GM23338 (cell line): ENCODE results near the gene C15orf61. TPM values are rescaled to one million over a fixed set of nuclear protein-coding genes. Genes with fewer than 3 reads are reported as not detected.

Experiments
- ATAC-seq: fragments of 200-7000 bp; cut with Tn5 transposase; 3 replicates; pipeline ENCODE4 v1.9.1; 2020
- DNase-seq: peaks from one replicate; pipeline ENCODE4 v3.0.0-alpha.2; 2015; ENCODE audit warnings: low spot score
- H2AFZ ChIP-seq: fragments of 200-600 bp; sonication (generic); 2 replicates; pipeline ENCODE4 v1.8.0; 2016; ENCODE audit warnings: antibody characterized with exemption, mild to moderate bottlenecking, moderate library complexity
- H3F3A ChIP-seq: fragments of 200-600 bp; sonication (generic); replicated peaks from 2 replicates; pipeline ENCODE4 v1.8.0; 2017; ENCODE audit warnings: antibody characterized with exemption, mixed run types, low read depth
- H3K27ac ChIP-seq: fragments of 200-600 bp; sonication (generic); 2 replicates; pipeline ENCODE4 v1.6.1; 2016; ENCODE audit warnings: low read depth
- H3K27me3 ChIP-seq: fragments of 200-600 bp; sonication (generic); 2 replicates; pipeline ENCODE4 v1.8.0; 2016; ENCODE audit warnings: mild to moderate bottlenecking, mixed run types, moderate library complexity; ENCODE audit not compliant: insufficient read depth
- H3K36me3 ChIP-seq: fragments of 200-600 bp; sonication (generic); 2 replicates; pipeline ENCODE4 v1.8.0; 2016; ENCODE audit warnings: mild to moderate bottlenecking; ENCODE audit not compliant: insufficient read depth
- H3K4me1 ChIP-seq: fragments of 200-600 bp; sonication (generic); 2 replicates; pipeline ENCODE4 v1.8.0; 2016; ENCODE audit warnings: mild to moderate bottlenecking, moderate library complexity; ENCODE audit not compliant: insufficient read depth
- H3K4me2 ChIP-seq: fragments of 200-600 bp; sonication (generic); 2 replicates; pipeline ENCODE4 v1.7.1; 2017; ENCODE audit warnings: mixed run types
- H3K4me3 ChIP-seq: fragments of 200-600 bp; sonication (generic); 2 replicates; pipeline ENCODE4 v1.6.1; 2016; ENCODE audit warnings: mixed run types
- H3K79me2 ChIP-seq: fragments of 200-600 bp; sonication (generic); replicated peaks from 2 replicates; pipeline ENCODE4 v1.8.0; 2017; ENCODE audit warnings: mild to moderate bottlenecking; ENCODE audit not compliant: insufficient read depth
- H3K9me2 ChIP-seq: fragments of 200-600 bp; sonication (generic); 2 replicates; pipeline ENCODE4 v1.8.0; 2017; ENCODE audit not compliant: insufficient read depth
- H4K20me1 ChIP-seq: fragments of 200-600 bp; sonication (generic); replicated peaks from 2 replicates; pipeline ENCODE4 v1.8.0; 2017; ENCODE audit warnings: mild to moderate bottlenecking; ENCODE audit not compliant: insufficient read depth
- H3K27ac Mint-ChIP-seq: 2 replicates; pipeline ENCODE4 v1.8.0; 2020; ENCODE audit warnings: inconsistent platforms, mild to moderate bottlenecking, moderate library complexity, mixed read lengths
- H3K27me3 Mint-ChIP-seq: 3 replicates; pipeline ENCODE4 v1.8.0; 2022; ENCODE audit warnings: low read depth, mild to moderate bottlenecking, moderate library complexity, mixed read lengths, inconsistent platforms; ENCODE audit not compliant: insufficient read depth, poor library complexity
- H3K36me3 Mint-ChIP-seq: 3 replicates; pipeline ENCODE4 v1.8.0; 2021; ENCODE audit warnings: low read depth, mild to moderate bottlenecking, inconsistent platforms, moderate library complexity, mixed read lengths
- H3K4me1 Mint-ChIP-seq: 3 replicates; pipeline ENCODE4 v1.8.0; 2020; ENCODE audit warnings: mild to moderate bottlenecking, inconsistent platforms, mixed read lengths
- H3K4me3 Mint-ChIP-seq: 3 replicates; pipeline ENCODE4 v1.8.0; 2021; ENCODE audit warnings: moderate library complexity, mild to moderate bottlenecking, inconsistent platforms, mixed read lengths
- H3K9me3 Mint-ChIP-seq: 3 replicates; pipeline ENCODE4 v1.8.0; 2020; ENCODE audit warnings: moderate library complexity, mild to moderate bottlenecking, inconsistent platforms, mixed read lengths
- CREB1 ChIP-seq: fragments of 250-450 bp; sonication (Bioruptor Pico); IDR thresholded peaks from 2 replicates; pipeline ENCODE4 v1.5.0; 2020; ENCODE audit warnings: low read depth, mild to moderate bottlenecking, moderate library complexity
- EZH2 ChIP-seq: fragments of 200-600 bp; sonication (generic); IDR thresholded peaks from one replicate; pipeline ENCODE4 v1.8.0; 2017; ENCODE audit warnings: antibody characterized with exemption, mild to moderate bottlenecking, low read depth; ENCODE audit not compliant: unreplicated experiment
- EZH2phosphoT487 ChIP-seq: fragments of 200-600 bp; sonication (generic); IDR thresholded peaks from one replicate; pipeline ENCODE4 v1.8.1; 2018; ENCODE audit warnings: antibody characterized with exemption; ENCODE audit not compliant: unreplicated experiment
- JUNB ChIP-seq: IDR thresholded peaks from one replicate; pipeline ENCODE4 v1.6.1; 2016; ENCODE audit warnings: antibody characterized with exemption; ENCODE audit not compliant: unreplicated experiment
- NANOG ChIP-seq: IDR thresholded peaks from 2 replicates; pipeline ENCODE4 v1.6.1; 2016; ENCODE audit warnings: antibody characterized with exemption, borderline replicate concordance
- POLR2AphosphoS5 ChIP-seq: IDR thresholded peaks from 2 replicates; pipeline ENCODE4 v1.6.1; 2016; ENCODE audit warnings: antibody characterized with exemption, low read depth
- REST ChIP-seq: IDR thresholded peaks from one replicate; pipeline ENCODE4 v1.6.1; 2018; ENCODE audit warnings: antibody characterized with exemption; ENCODE audit not compliant: unreplicated experiment
- STAT1 ChIP-seq: IDR thresholded peaks from one replicate; pipeline ENCODE4 v1.6.1; 2016; ENCODE audit warnings: antibody characterized with exemption; ENCODE audit not compliant: unreplicated experiment
- ZNF114 ChIP-seq: fragments of 250-450 bp; sonication (Bioruptor Pico); IDR thresholded peaks from 2 replicates; pipeline ENCODE4 v1.5.0; 2020; ENCODE audit warnings: mild to moderate bottlenecking, moderate library complexity
- ZNF331 ChIP-seq: fragments of 250-450 bp; sonication (Bioruptor Pico); IDR thresholded peaks from 2 replicates; pipeline ENCODE4 v1.5.0; 2020; ENCODE audit warnings: low read depth, mild to moderate bottlenecking, moderate library complexity
- ZNF462 ChIP-seq: fragments of 250-450 bp; sonication (Bioruptor Pico); IDR thresholded peaks from 2 replicates; pipeline ENCODE4 v1.5.0; 2020; ENCODE audit warnings: mild to moderate bottlenecking, moderate library complexity
- polyA plus RNA-seq: library from polyadenylated mRNA; unstranded; fragments of >200 nt; fragmentation: Nextera tagmentation; extraction: Ambion mirVana; gene quantifications from 2 replicates; pipeline ENCODE4 v1.2.1, GENCODE V29; 2016
- total RNA-seq: library from RNA; depleted of rRNA; stranded (reverse); fragments of >200 nt; shearing (Covaris generic); gene quantifications from 2 replicates; pipeline ENCODE4 v1.2.3, GENCODE V29; 2014
- TF ChIP-seq, protein P1 (sequence below), 2 experiments: fragments of 200-600 bp in 1 of 2; sonication (generic) in 1 of 2; conservative IDR thresholded peaks; 2 replicates each; pipeline versions ENCODE4 v1.5.1 to v1.6.1; 2016 to 2017; ENCODE audit warnings: antibody characterized with exemption in 2 of 2, low read depth in 2 of 2, mild to moderate bottlenecking in 2 of 2, moderate library complexity in 1 of 2
- TF ChIP-seq, protein P2 (sequence below): IDR thresholded peaks from 2 replicates; pipeline ENCODE4 v1.6.1; 2016; ENCODE audit warnings: antibody characterized with exemption

Gene C15orf61
- total and polyA plus RNA-seq, 2 experiments from 2014 or later: 1.8 to 5.9 TPM

- TF ChIP-seq CREB1 (CRISPR knock-in tag) (no peak), ZNF331 (no peak), REST (no peak), JUNB (no peak), ZNF462 (CRISPR knock-in tag) (no peak), STAT1 (no peak), NANOG (no peak), EZH2phosphoT487 (no peak), ZNF114 (CRISPR knock-in tag) (no peak), EZH2 (no peak), POLR2AphosphoS5 (no peak)
- TF ChIP-seq, protein P1, sequence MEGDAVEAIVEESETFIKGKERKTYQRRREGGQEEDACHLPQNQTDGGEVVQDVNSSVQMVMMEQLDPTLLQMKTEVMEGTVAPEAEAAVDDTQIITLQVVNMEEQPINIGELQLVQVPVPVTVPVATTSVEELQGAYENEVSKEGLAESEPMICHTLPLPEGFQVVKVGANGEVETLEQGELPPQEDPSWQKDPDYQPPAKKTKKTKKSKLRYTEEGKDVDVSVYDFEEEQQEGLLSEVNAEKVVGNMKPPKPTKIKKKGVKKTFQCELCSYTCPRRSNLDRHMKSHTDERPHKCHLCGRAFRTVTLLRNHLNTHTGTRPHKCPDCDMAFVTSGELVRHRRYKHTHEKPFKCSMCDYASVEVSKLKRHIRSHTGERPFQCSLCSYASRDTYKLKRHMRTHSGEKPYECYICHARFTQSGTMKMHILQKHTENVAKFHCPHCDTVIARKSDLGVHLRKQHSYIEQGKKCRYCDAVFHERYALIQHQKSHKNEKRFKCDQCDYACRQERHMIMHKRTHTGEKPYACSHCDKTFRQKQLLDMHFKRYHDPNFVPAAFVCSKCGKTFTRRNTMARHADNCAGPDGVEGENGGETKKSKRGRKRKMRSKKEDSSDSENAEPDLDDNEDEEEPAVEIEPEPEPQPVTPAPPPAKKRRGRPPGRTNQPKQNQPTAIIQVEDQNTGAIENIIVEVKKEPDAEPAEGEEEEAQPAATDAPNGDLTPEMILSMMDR (conservative IDR thresholded peaks at IDR 0.05; ENCODE audit: low read depth in 2 of 2): no peak
- TF ChIP-seq, protein P2, sequence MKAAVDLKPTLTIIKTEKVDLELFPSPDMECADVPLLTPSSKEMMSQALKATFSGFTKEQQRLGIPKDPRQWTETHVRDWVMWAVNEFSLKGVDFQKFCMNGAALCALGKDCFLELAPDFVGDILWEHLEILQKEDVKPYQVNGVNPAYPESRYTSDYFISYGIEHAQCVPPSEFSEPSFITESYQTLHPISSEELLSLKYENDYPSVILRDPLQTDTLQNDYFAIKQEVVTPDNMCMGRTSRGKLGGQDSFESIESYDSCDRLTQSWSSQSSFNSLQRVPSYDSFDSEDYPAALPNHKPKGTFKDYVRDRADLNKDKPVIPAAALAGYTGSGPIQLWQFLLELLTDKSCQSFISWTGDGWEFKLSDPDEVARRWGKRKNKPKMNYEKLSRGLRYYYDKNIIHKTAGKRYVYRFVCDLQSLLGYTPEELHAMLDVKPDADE: no peak
- H3K36me3 ChIP-seq: no peaks in the 10 kb centered on the region
- H3K4me2 ChIP-seq: no peak overlapping the region
- no peaks in the 10 kb centered on the region for H3K79me2 ChIP-seq
- H3K27me3 ChIP-seq: no peaks in the 10 kb centered on the region
- Mint-ChIP-seq H3K36me3 (no peaks in the 10 kb centered on the region), H3K4me3 (no peak overlapping the region), H3K27ac (no peak overlapping the region), H3K4me1 (peaks cover 22% of the 10 kb centered on the region), H3K27me3 (no peaks in the 10 kb centered on the region), H3K9me3 (no peaks in the 10 kb centered on the region)
- H3K27ac ChIP-seq: no peak overlapping the region
- H2AFZ ChIP-seq: no peak overlapping the region
- no peaks in the 10 kb centered on the region for H3F3A ChIP-seq
- H3K4me3 ChIP-seq: no peak overlapping the region
- DNase-seq (no peak), ATAC-seq (no peak)
- H3K9me2 ChIP-seq: no peaks in the 10 kb centered on the region
- H4K20me1 ChIP-seq: no peaks in the 10 kb centered on the region; the same call in 1 of the 2 replicates
- peaks cover 17% of the 10 kb centered on the region; the same call in 1 of the 2 replicates for H3K4me1 ChIP-seq
These were observed 16.1 kb upstream of the C15orf61 start for GRCh38 chr15:67504796-67505195.
